Brain microvascular endothelial cell (primary cell): ENCODE measurements around the gene PPFIA3.
"Not testable (repeated sequence)": the region's sequence is repeated elsewhere in the genome, so short reads cannot be mapped to it uniquely, and the experiment has no call there.

Experiments
- DNase-seq: peaks from one replicate; pipeline ENCODE4 v3.0.0-alpha.2; 2020
- H3K27ac ChIP-seq: fragments of 250-450 bp; sonication (Bioruptor Pico); 2 replicates; pipeline ENCODE4 v1.5.1; 2020; ENCODE audit warnings: mild to moderate bottlenecking, moderate library complexity
- H3K27me3 ChIP-seq: fragments of 250-450 bp; sonication (Bioruptor Pico); replicated peaks from 2 replicates; pipeline ENCODE4 v1.5.1; 2020; ENCODE audit warnings: mild to moderate bottlenecking
- H3K36me3 ChIP-seq: fragments of 250-450 bp; sonication (Bioruptor Pico); replicated peaks from 2 replicates; pipeline ENCODE4 v1.5.1; 2020; ENCODE audit warnings: mild to moderate bottlenecking
- H3K4me3 ChIP-seq: 2 replicates; pipeline ENCODE4 v1.5.1; 2011; ENCODE audit warnings: low read depth, mild to moderate bottlenecking, control low read depth, low read length, moderate library complexity
- CTCF ChIP-seq: IDR thresholded peaks from 2 replicates; pipeline ENCODE4 v1.5.1; 2011; ENCODE audit warnings: low read depth, mild to moderate bottlenecking, moderate library complexity, low read length, control low read depth, inconsistent platforms; ENCODE audit errors: missing control alignments
- in situ Hi-C: cut with HindIII; loops from 2 replicates; pipeline ENCODE4 v1.10.0; 2017; ENCODE audit warnings: low sequenced_read_pairs, low pct_ligation_motif_present

PPFIA3 gene

GRCh38 chr19:49180659-49181058, 61.3 kb downstream of the PPFIA3 start:
- in situ Hi-C loops, result no loop called here
- no peak overlapping the region for H3K4me3 ChIP-seq

GRCh38 chr19:49182010-49182847, 62.9 kb downstream of the PPFIA3 start:
- H3K36me3 ChIP-seq, result peaks cover 44% of the 10 kb centered on the region
- H3K4me3 ChIP-seq, DNase-seq, H3K27me3 ChIP-seq, in situ Hi-C loops, H3K27ac ChIP-seq: not testable (repeated sequence)

More at GRCh38 chr19:49180659-49181058, 61.3 kb downstream of the PPFIA3 start:
- H3K27ac ChIP-seq, result no peak overlapping the region
- H3K36me3 ChIP-seq, result peaks cover 32% of the 10 kb centered on the region
- no peak for TF ChIP-seq CTCF
- DNase-seq, result no peak
- no peaks in the 10 kb centered on the region for H3K27me3 ChIP-seq

GRCh38 chr19:49182848-49183375, 63.6 kb downstream of the PPFIA3 start:
- Histone ChIP-seq H3K36me3 (peaks cover 39% of the 10 kb centered on the region), H3K27me3 (no peaks in the 10 kb centered on the region), H3K27ac (no peak overlapping the region), H3K4me3 (no peak overlapping the region)
- TF ChIP-seq CTCF, result no peak
- in situ Hi-C loops, result no loop called here
- DNase-seq, result no peak

GRCh38 chr19:49186108-49186507, 66.8 kb downstream of the PPFIA3 start:
- H3K27ac ChIP-seq, result no peak overlapping the region
- TF ChIP-seq CTCF, result no peak
- DNase-seq, result no peak
- H3K27me3 ChIP-seq, result no peaks in the 10 kb centered on the region
- H3K4me3 ChIP-seq, result no peak overlapping the region
- in situ Hi-C loops, result no loop called here
- H3K36me3 ChIP-seq, result peaks cover 58% of the 10 kb centered on the region

GRCh38 chr19:49188626-49189200, 69.4 kb downstream of the PPFIA3 start:
- H3K4me3 ChIP-seq, result no peak overlapping the region
- no peak for DNase-seq
- no peaks in the 10 kb centered on the region for H3K27me3 ChIP-seq
- in situ Hi-C loops, result no loop called here
- TF ChIP-seq CTCF, result no peak
- H3K27ac ChIP-seq, result no peak overlapping the region
- H3K36me3 ChIP-seq, result peaks cover 62% of the 10 kb centered on the region

- DNase-seq, result no peak
- H3K27ac ChIP-seq, result no peak overlapping the region
- H3K36me3 ChIP-seq, result peaks cover 65% of the 10 kb centered on the region
- no peaks in the 10 kb centered on the region for H3K27me3 ChIP-seq
- TF ChIP-seq CTCF, result no peak
- in situ Hi-C loops, result no loop called here
- no peak overlapping the region for H3K4me3 ChIP-seq
Measured at GRCh38 chr19:49189259-49189658, 69.9 kb downstream of the PPFIA3 start.
